GM18498 (cell line): ENCODE measurements around the gene SEBOX.
A peak's percentile ranks its signal among the peaks of the same experiment; 100 is the strongest.

Source experiments
- ATAC-seq: cut with Tn5 transposase; IDR thresholded peaks from one replicate; pipeline ENCODE4 v1.9.1; 2021; ENCODE audit warnings: mild to moderate bottlenecking, moderate library complexity; ENCODE audit not compliant: unreplicated experiment

The SEBOX gene

GRCh38 chr17:28324267-28324745, 40.7 kb downstream of the SEBOX start:
- ATAC-seq, result no peak

- no peak for ATAC-seq
These were observed 44.6 kb downstream of the SEBOX start for GRCh38 chr17:28320215-28321061.

GRCh38 chr17:28319598-28319935, 45.4 kb downstream of the SEBOX start:
- no peak for ATAC-seq

GRCh38 chr17:28318759-28319597, 46.0 kb downstream of the SEBOX start, which contains the start of gene TMEM97:
TMEM97 (plus strand) TSS chr17:28319200; CDS start chr17:28319240, 40 bp downstream.
- ATAC-seq, result peak; percentile 96

GRCh38 chr17:28317966-28318758, 46.8 kb downstream of the SEBOX start:
- peak; percentile 7 for ATAC-seq

- ATAC-seq, result no peak
These were observed 47.7 kb downstream of the SEBOX start for GRCh38 chr17:28317099-28317965.

GRCh38 chr17:28315846-28316705, 48.9 kb downstream of the SEBOX start:
- ATAC-seq, result no peak

- ATAC-seq, result no peak
These were observed 51.2 kb downstream of the SEBOX start for GRCh38 chr17:28313841-28314240.
